Nephron progenitor cell (in vitro differentiated cells): ENCODE measurements around the gene INHA.

Source experiments
- DNase-seq: peaks from one replicate; pipeline ENCODE4 v3.0.0; 2021
- H3K27ac Mint-ChIP-seq: 2 replicates; pipeline ENCODE4 v1.8.0; 2021; ENCODE audit warnings: mild to moderate bottlenecking, moderate library complexity, mixed read lengths
- H3K27me3 Mint-ChIP-seq: 2 replicates; pipeline ENCODE4 v1.8.0; 2021; ENCODE audit warnings: mild to moderate bottlenecking, low read depth, mixed read lengths; ENCODE audit not compliant: poor library complexity
- H3K36me3 Mint-ChIP-seq: 2 replicates; pipeline ENCODE4 v1.8.0; 2021; ENCODE audit warnings: low read depth, mixed read lengths
- H3K4me1 Mint-ChIP-seq: 2 replicates; pipeline ENCODE4 v1.8.0; 2021; ENCODE audit warnings: mixed read lengths
- H3K4me3 Mint-ChIP-seq: 2 replicates; pipeline ENCODE4 v1.8.0; 2021; ENCODE audit warnings: mild to moderate bottlenecking, moderate library complexity, mixed read lengths
- H3K9me3 Mint-ChIP-seq: 2 replicates; pipeline ENCODE4 v1.8.0; 2021; ENCODE audit warnings: mild to moderate bottlenecking, moderate library complexity, mixed read lengths
- CTCF ChIP-seq: fragments of 200-600 bp; sonication (generic); IDR thresholded peaks from 2 replicates; pipeline ENCODE4 v1.5.0; 2021; ENCODE audit warnings: antibody characterized with exemption

Gene INHA

DNA sequence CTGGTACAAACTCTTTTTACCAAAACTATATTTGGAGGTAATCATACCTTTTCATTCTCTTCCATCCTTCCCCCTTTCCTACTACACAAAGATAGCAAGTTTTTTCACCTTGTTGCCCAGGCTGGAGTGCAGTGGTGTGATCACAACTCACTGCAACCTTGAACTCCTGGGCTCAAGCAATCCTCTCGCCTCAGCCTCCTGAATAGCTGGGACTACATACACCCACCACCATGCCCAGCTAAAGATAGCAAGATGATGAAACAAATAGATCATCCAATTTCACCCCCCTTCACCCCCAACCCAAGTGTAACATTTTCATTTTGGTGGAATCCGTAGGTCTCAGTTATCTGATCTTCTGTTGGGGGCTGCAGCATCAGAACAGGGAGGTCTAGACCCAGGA, 21.0 kb downstream of the INHA start:
- no peak overlapping the region for H3K4me3 Mint-ChIP-seq
- no peak overlapping the region for H3K27ac Mint-ChIP-seq
- H3K4me1 Mint-ChIP-seq = peaks cover 49% of the 10 kb centered on the region
- no peak for TF ChIP-seq CTCF
- no peaks in the 10 kb centered on the region for H3K9me3 Mint-ChIP-seq
- H3K27me3 Mint-ChIP-seq = peaks cover 34% of the 10 kb centered on the region
- H3K36me3 Mint-ChIP-seq = no peaks in the 10 kb centered on the region
- DNase-seq = no peak

GRCh38 chr2:219595256-219595655, 23.1 kb downstream of the INHA start:
- Mint-ChIP-seq H3K4me3 (peak overlapping the region; percentile 56), H3K4me1 (peaks cover 53% of the 10 kb centered on the region), H3K9me3 (no peaks in the 10 kb centered on the region), H3K27me3 (peaks cover 25% of the 10 kb centered on the region), H3K36me3 (no peaks in the 10 kb centered on the region), H3K27ac (no peak overlapping the region)
- DNase-seq = no peak
- no peak for TF ChIP-seq CTCF

DNA sequence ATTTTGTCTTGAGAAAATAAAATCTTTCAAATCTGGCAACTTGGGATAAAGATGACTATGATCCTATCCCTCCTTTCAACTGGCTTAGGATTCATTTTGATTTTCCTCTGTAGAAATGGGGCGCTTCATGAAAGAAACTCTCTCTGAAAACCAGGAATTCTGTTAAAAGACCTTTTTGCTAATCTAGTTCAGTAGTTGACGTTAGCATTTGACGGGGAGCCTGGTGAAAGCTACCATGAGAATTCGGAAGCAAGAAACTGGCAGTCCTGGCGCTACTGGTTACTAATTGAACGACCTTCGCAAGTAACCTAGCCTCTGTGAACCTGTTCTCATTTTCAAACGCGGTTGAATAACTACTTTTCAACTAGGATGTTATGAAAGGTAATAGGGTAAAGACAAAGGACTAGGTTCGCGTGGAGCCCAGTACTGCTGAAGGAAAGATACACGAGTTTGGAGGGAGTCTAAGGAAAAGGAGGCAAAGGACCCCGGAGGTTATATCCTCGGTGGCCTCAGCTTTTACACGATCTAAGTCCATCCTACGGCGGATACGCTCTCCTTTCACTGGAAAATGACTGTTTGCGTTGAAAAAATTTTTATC, 24.9 kb downstream of the INHA start:
- Mint-ChIP-seq H3K27ac (peak overlapping the region; percentile 99), H3K4me3 (peak overlapping the region; percentile 98), H3K9me3 (no peaks in the 10 kb centered on the region), H3K4me1 (peaks cover 50% of the 10 kb centered on the region), H3K36me3 (peaks cover 4% of the 10 kb centered on the region), H3K27me3 (peaks cover 21% of the 10 kb centered on the region)
- TF ChIP-seq CTCF = no peak
- DNase-seq = no peak

- Mint-ChIP-seq H3K4me3 (peak within 1 kb of the TSS; percentile 98), H3K36me3 (peaks cover 4% of the 10 kb centered on the region), H3K27me3 (peaks cover 15% of the 10 kb centered on the region), H3K4me1 (peaks cover 43% of the 10 kb centered on the region), H3K9me3 (no peaks in the 10 kb centered on the region), H3K27ac (peak within 1 kb of the TSS; percentile 99)
- peak; percentile 95 for DNase-seq
- TF ChIP-seq CTCF = no peak
Observed at GRCh38 chr2:219597552-219598307, 25.6 kb downstream of the INHA start, which contains the start of gene STK11IP. TSS of gene STK11IP (plus strand) at chr2:219597857. CDS start at chr2:219598120, 263 bp downstream.

GRCh38 chr2:219598308-219599078, 26.4 kb downstream of the INHA start:
- no peak for TF ChIP-seq CTCF

More at GRCh38 chr2:219598308-219599078, 26.4 kb downstream of the INHA start:
- Mint-ChIP-seq H3K4me1 (peaks cover 36% of the 10 kb centered on the region), H3K27ac (peak overlapping the region; percentile 99), H3K36me3 (peaks cover 5% of the 10 kb centered on the region), H3K4me3 (peak overlapping the region; percentile 98), H3K27me3 (peaks cover 7% of the 10 kb centered on the region), H3K9me3 (no peaks in the 10 kb centered on the region)
- DNase-seq = no peak
